Peyer's patch (tissue), 4 donors: ENCODE results near the gene SPATS2. TPM values are rescaled to one million over a fixed set of nuclear protein-coding genes. Genes with fewer than 3 reads are reported as not detected.

Experiments
- DNase-seq, 3 donors: peaks; one replicate each; pipeline ENCODE4 v3.0.0-alpha.2; 2017 to 2019
- H3K27ac ChIP-seq, 4 donors: fragments of 200-600 bp; sonication (generic); one replicate each; pipeline ENCODE4 v1.5.1; 2016 to 2019
- H3K27me3 ChIP-seq, 2 donors: fragments of 200-600 bp; sonication (generic); one replicate each; pipeline ENCODE4 v1.5.1; 2019
- H3K36me3 ChIP-seq, 3 donors: fragments of 200-600 bp; sonication (generic); one replicate each; pipeline ENCODE4 v1.5.1; 2016 to 2019
- H3K4me1 ChIP-seq, 4 donors: fragments of 200-600 bp; sonication (generic); one replicate each; pipeline ENCODE4 v1.5.1; 2016 to 2019
- H3K4me3 ChIP-seq, 4 donors: fragments of 200-600 bp; sonication (generic); 1 replicate in 3 of 4; 2 replicates in 1 of 4; pipeline ENCODE4 v1.5.1; 2016 to 2019; ENCODE audit warnings: mild to moderate bottlenecking in 1 of 4
- H3K9me3 ChIP-seq, 4 donors: fragments of 200-600 bp; sonication (generic); one replicate each; pipeline ENCODE4 v1.5.1; 2016 to 2019; ENCODE audit warnings: mild to moderate bottlenecking in 1 of 4
- POLR2A ChIP-seq, 2 donors: fragments of 450-650 bp; IDR thresholded peaks; one replicate each; pipeline ENCODE4 v1.5.1; 2017; ENCODE audit warnings: antibody characterized with exemption in 2 of 2, mild to moderate bottlenecking in 2 of 2, moderate library complexity in 2 of 2
- total RNA-seq, 4 donors: library from RNA; depleted of rRNA; stranded (reverse); fragments of >200 nt; gene quantifications; one replicate each; pipeline ENCODE4 v1.1.0, GENCODE V29; 2016
- TF ChIP-seq, protein P1 (sequence below), 6 experiments: fragments of 450-650 bp in 4 of 6; fragments of 200-600 bp in 2 of 6; sonication (generic) in 1 of 6; IDR thresholded peaks; one replicate each; pipeline ENCODE4 v1.5.1; 2017 to 2019; ENCODE audit warnings: antibody characterized with exemption in 6 of 6, mild to moderate bottlenecking in 3 of 6, moderate library complexity in 1 of 6

The SPATS2 gene
- total RNA-seq, 4 donors from 2014 or later = 20.2 to 49.5 (median 24.8) TPM

DNA sequence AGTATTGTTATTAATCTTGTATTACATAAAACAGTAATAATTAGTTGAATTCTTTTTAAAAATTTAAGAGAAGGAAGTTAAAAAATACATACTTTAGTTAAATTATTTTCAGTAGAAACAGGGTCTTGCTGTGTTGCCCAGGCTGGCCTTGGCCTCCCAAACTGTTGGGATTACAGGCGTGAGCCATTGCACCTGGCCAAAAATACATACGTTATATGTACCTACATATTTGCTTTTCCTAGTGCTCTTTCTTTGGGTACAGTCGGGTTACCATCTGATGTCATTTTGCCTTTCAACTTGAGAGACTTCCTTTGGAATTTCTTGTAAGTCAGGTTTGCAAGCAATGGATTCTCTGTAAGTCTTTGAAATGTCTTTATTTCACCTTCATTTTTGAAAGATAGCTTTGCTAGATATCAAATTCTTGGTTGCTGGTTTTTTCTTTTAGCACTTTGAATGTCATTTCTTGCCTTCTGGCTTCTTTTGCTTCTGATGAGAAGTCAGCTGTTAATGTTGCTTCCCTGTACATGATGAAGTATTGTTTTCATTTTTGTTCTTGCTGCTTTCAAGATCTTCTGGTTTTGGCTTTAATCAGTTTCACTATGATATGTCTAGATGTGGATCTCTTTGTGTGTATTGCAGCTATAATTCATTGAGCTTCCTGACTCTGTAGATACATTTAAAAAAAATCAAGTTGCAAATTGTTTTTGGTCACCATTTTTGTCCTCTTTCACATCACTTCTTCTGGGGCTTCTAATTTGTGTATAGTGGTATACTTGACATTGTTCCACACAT, 84.4 kb downstream of the SPATS2 start:
- Histone ChIP-seq H3K36me3 (no peaks in the 10 kb centered on the region), H3K27ac (no peak overlapping the region), H3K4me3 (no peak overlapping the region), H3K27me3 (no peaks in the 10 kb centered on the region), H3K4me1 (no peaks in the 10 kb centered on the region), H3K9me3 (no peaks in the 10 kb centered on the region)
- no peak for DNase-seq
- TF ChIP-seq POLR2A (IDR thresholded peaks at IDR 0.05) = no peak

- no peak for DNase-seq
- no peaks in the 10 kb centered on the region for H3K9me3 ChIP-seq
- no peak overlapping the region for H3K4me3 ChIP-seq
- H3K36me3 ChIP-seq = no peaks in the 10 kb centered on the region
- H3K27ac ChIP-seq = no peak overlapping the region
- no peaks in the 10 kb centered on the region for H3K27me3 ChIP-seq
- no peak for TF ChIP-seq POLR2A (IDR thresholded peaks at IDR 0.05)
- TF ChIP-seq, protein P1, sequence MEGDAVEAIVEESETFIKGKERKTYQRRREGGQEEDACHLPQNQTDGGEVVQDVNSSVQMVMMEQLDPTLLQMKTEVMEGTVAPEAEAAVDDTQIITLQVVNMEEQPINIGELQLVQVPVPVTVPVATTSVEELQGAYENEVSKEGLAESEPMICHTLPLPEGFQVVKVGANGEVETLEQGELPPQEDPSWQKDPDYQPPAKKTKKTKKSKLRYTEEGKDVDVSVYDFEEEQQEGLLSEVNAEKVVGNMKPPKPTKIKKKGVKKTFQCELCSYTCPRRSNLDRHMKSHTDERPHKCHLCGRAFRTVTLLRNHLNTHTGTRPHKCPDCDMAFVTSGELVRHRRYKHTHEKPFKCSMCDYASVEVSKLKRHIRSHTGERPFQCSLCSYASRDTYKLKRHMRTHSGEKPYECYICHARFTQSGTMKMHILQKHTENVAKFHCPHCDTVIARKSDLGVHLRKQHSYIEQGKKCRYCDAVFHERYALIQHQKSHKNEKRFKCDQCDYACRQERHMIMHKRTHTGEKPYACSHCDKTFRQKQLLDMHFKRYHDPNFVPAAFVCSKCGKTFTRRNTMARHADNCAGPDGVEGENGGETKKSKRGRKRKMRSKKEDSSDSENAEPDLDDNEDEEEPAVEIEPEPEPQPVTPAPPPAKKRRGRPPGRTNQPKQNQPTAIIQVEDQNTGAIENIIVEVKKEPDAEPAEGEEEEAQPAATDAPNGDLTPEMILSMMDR (IDR thresholded peaks at IDR 0.05) = no peak
- no peaks in the 10 kb centered on the region for H3K4me1 ChIP-seq
These were observed 88.2 kb downstream of the SPATS2 start for GRCh38 chr12:49455501-49455900.

GRCh38 chr12:49456131-49456679, 88.9 kb downstream of the SPATS2 start:
- Histone ChIP-seq H3K9me3 (no peaks in the 10 kb centered on the region), H3K27me3 (no peaks in the 10 kb centered on the region), H3K27ac (no peak overlapping the region), H3K4me1 (no peaks in the 10 kb centered on the region), H3K36me3 (no peaks in the 10 kb centered on the region), H3K4me3 (no peak overlapping the region)
- TF ChIP-seq, protein P1 (IDR thresholded peaks at IDR 0.05) = no peak
- no peak for DNase-seq

DNA sequence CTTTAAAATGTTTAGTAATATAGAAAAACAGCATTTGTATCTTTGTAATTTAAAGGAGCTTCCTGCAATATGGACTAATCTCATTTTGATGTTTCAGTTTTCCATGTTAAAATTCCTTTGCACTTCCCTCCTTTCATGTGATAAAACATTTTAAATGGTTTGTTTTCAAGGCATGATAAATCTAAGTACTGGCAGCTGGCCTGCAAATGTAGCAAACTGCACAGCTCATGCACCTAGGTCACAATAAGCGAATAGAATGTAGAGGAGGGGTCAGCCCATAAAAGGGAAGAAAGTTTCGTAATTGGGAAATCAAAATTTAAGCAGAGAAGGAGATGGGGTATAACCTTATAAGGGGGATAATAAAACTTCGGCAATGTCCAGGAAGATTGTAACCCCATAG, 91.6 kb downstream of the SPATS2 start:
- no peak overlapping the region for H3K4me3 ChIP-seq
- H3K9me3 ChIP-seq = no peaks in the 10 kb centered on the region
- no peaks in the 10 kb centered on the region for H3K36me3 ChIP-seq
- no peaks in the 10 kb centered on the region for H3K27me3 ChIP-seq
- no peak for TF ChIP-seq POLR2A (IDR thresholded peaks at IDR 0.05)
- TF ChIP-seq, protein P1 (IDR thresholded peaks at IDR 0.05) = no peak
- no peak for DNase-seq
- H3K27ac ChIP-seq = no peak overlapping the region
- H3K4me1 ChIP-seq = no peaks in the 10 kb centered on the region

DNA sequence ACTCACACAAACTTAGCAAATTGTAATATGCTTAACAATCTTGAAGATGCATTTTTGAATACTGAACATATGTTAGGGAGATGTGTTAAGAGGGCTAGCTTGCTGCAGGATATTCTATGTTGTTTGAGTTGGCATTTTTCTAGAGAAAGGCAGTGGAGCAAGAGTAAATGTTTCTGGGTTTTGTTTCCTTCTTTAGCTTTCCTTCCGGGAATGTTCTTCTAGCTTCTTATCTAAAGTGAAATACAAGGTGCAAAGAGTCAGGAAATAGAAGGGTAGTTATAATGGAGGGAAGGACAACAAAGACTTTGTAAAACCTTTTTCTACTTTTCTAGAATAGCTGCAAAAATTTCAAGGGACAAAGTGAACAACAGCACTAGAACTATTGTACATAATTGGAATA, 94.0 kb downstream of the SPATS2 start:
- DNase-seq = no peak
- H3K27ac ChIP-seq = no peak overlapping the region
- no peaks in the 10 kb centered on the region for H3K4me1 ChIP-seq
- TF ChIP-seq, protein P1 (IDR thresholded peaks at IDR 0.05) = no peak
- TF ChIP-seq POLR2A (IDR thresholded peaks at IDR 0.05) = no peak
- no peak overlapping the region for H3K4me3 ChIP-seq
- no peaks in the 10 kb centered on the region for H3K27me3 ChIP-seq
- H3K36me3 ChIP-seq = no peaks in the 10 kb centered on the region
- no peaks in the 10 kb centered on the region for H3K9me3 ChIP-seq

GRCh38 chr12:49462083-49462744, 95.0 kb downstream of the SPATS2 start:
- Histone ChIP-seq H3K4me3 (no peak overlapping the region), H3K27me3 (no peaks in the 10 kb centered on the region), H3K9me3 (no peaks in the 10 kb centered on the region), H3K4me1 (no peaks in the 10 kb centered on the region), H3K27ac (no peak overlapping the region), H3K36me3 (no peaks in the 10 kb centered on the region)
- DNase-seq = no peak
- TF ChIP-seq, protein P1 (IDR thresholded peaks at IDR 0.05) = no peak
- no peak for TF ChIP-seq POLR2A (IDR thresholded peaks at IDR 0.05)
